Measurements from ENCODE around the gene PAX5.

DNA sequence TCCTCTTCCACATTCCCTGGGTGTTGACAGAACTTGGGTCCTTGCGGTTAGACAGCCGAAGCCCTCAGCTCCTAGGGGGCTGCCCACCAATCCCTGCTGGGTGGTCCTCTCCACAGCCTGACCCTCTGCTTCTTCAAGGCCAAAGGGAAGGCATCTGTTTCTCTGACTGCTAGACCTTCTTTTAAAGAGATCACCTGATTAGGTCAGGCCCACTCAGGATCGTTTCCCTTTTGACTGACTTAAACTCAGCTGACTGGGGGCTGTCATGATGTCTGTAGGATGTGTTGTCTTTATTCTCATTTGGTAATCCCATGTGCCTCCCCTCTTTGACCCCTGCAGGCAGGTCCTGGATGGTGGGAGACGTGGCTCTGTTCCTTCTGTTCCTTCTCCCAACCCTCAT is 207.5 kb downstream of the PAX5 start:
- TF ChIP-seq, protein P1, sequence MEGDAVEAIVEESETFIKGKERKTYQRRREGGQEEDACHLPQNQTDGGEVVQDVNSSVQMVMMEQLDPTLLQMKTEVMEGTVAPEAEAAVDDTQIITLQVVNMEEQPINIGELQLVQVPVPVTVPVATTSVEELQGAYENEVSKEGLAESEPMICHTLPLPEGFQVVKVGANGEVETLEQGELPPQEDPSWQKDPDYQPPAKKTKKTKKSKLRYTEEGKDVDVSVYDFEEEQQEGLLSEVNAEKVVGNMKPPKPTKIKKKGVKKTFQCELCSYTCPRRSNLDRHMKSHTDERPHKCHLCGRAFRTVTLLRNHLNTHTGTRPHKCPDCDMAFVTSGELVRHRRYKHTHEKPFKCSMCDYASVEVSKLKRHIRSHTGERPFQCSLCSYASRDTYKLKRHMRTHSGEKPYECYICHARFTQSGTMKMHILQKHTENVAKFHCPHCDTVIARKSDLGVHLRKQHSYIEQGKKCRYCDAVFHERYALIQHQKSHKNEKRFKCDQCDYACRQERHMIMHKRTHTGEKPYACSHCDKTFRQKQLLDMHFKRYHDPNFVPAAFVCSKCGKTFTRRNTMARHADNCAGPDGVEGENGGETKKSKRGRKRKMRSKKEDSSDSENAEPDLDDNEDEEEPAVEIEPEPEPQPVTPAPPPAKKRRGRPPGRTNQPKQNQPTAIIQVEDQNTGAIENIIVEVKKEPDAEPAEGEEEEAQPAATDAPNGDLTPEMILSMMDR (IDR thresholded peaks at IDR 0.05), result no peak
- TF ChIP-seq POLR2A (IDR thresholded peaks at IDR 0.05), result no peak
